ENCODE measurements around the gene RPS6KB1. TPM values are rescaled to one million over a fixed set of nuclear protein-coding genes. Genes with fewer than 3 reads are reported as not detected.

Gene RPS6KB1
- total RNA-seq, 2 experiments from 2014 or later, result 129 to 135 TPM

- peaks cover 71% of the 10 kb centered on the region for H3K36me3 Mint-ChIP-seq (ENCODE audit: low read depth)
Measured at GRCh38 chr17:59877965-59878364, 15.0 kb upstream of the RPS6KB1 start.

GRCh38 chr17:59878624-59879023, 14.3 kb upstream of the RPS6KB1 start:
- no peak overlapping the region for H3K4me3 ChIP-seq (ENCODE audit: low read length)
- Mint-ChIP-seq H3K27me3 (no peaks in the 10 kb centered on the region), H3K27ac (no peak overlapping the region), H3K4me1 (ENCODE audit: low read depth) (no peaks in the 10 kb centered on the region), H3K4me3 (no peak overlapping the region), H3K36me3 (ENCODE audit: low read depth) (peaks cover 70% of the 10 kb centered on the region), H3K9me3 (no peaks in the 10 kb centered on the region)
- DNase-seq, result peak in 1 of 14 experiments; percentile 2
- no peak for ATAC-seq (ENCODE audit: poor library complexity)
- no peak overlapping the region for H3K27ac ChIP-seq (ENCODE audit: low read depth in 1 of 2, low read length in 2 of 2)
- H3K36me3 ChIP-seq (ENCODE audit: insufficient read depth, low read length), result peaks cover 80% of the 10 kb centered on the region
- H3K4me1 ChIP-seq (ENCODE audit: insufficient read depth, low read length), result no peaks in the 10 kb centered on the region
- TF ChIP-seq CTCF (IDR thresholded peaks at IDR 0.05), result no peak
- no peaks in the 10 kb centered on the region for H3K9me3 ChIP-seq (ENCODE audit: control insufficient read depth in 1 of 2, insufficient read depth in 1 of 2, low read length in 2 of 2)
- no peaks in the 10 kb centered on the region for H3K27me3 ChIP-seq (ENCODE audit: control insufficient read depth in 1 of 2, insufficient read depth in 2 of 2, low read length in 2 of 2)
- ChIA-PET POLR2A (interaction anchor here (1.2 kb wide), 1 partner anchor 15 kb away, joined by 4 read pairs; no protein-coding TSS in a partner anchor), CTCF (no interaction called here)
- intact Hi-C loops (cut with DNase I, micrococcal nuclease), result no loop called here

More at GRCh38 chr17:59877965-59878364, 15.0 kb upstream of the RPS6KB1 start:
- H3K4me1 Mint-ChIP-seq (ENCODE audit: low read depth), result no peaks in the 10 kb centered on the region
- H3K4me3 Mint-ChIP-seq, result no peak overlapping the region
- no peaks in the 10 kb centered on the region for H3K9me3 ChIP-seq (ENCODE audit: control insufficient read depth in 1 of 2, insufficient read depth in 1 of 2, low read length in 2 of 2)
- intact Hi-C loops (cut with DNase I, micrococcal nuclease), result no loop called here
- DNase-seq (no peak), ATAC-seq (ENCODE audit: poor library complexity) (no peak)
- ChIA-PET CTCF (no interaction called here), POLR2A (no interaction called here)
- no peak overlapping the region for H3K4me3 ChIP-seq (ENCODE audit: low read length)
- no peak overlapping the region for H3K27ac ChIP-seq (ENCODE audit: low read depth in 1 of 2, low read length in 2 of 2)
- no peaks in the 10 kb centered on the region for H3K4me1 ChIP-seq (ENCODE audit: insufficient read depth, low read length)
- H3K9me3 Mint-ChIP-seq, result no peaks in the 10 kb centered on the region
- H3K27ac Mint-ChIP-seq, result no peak overlapping the region
- no peak for TF ChIP-seq CTCF (IDR thresholded peaks at IDR 0.05)
- no peaks in the 10 kb centered on the region for H3K27me3 ChIP-seq (ENCODE audit: control insufficient read depth in 1 of 2, insufficient read depth in 2 of 2, low read length in 2 of 2)
- H3K27me3 Mint-ChIP-seq, result no peaks in the 10 kb centered on the region
- peaks cover 77% of the 10 kb centered on the region for H3K36me3 ChIP-seq (ENCODE audit: insufficient read depth, low read length)

GRCh38 chr17:59884861-59885260, 8.1 kb upstream of the RPS6KB1 start:
- H3K4me1 ChIP-seq (ENCODE audit: insufficient read depth, low read length), result no peaks in the 10 kb centered on the region
- no peak overlapping the region for H3K27ac Mint-ChIP-seq
- ChIA-PET CTCF (no interaction called here), POLR2A (no interaction called here)
- H3K9me3 Mint-ChIP-seq, result no peaks in the 10 kb centered on the region
- H3K4me3 ChIP-seq (ENCODE audit: low read length), result no peak overlapping the region
- peaks cover 19% of the 10 kb centered on the region for H3K4me1 Mint-ChIP-seq (ENCODE audit: low read depth)
- no peak overlapping the region for H3K4me3 Mint-ChIP-seq
- peaks cover 70% of the 10 kb centered on the region for H3K36me3 ChIP-seq (ENCODE audit: insufficient read depth, low read length)
- no peaks in the 10 kb centered on the region for H3K27me3 ChIP-seq (ENCODE audit: control insufficient read depth in 1 of 2, insufficient read depth in 2 of 2, low read length in 2 of 2)
- H3K9me3 ChIP-seq (ENCODE audit: control insufficient read depth in 1 of 2, insufficient read depth in 1 of 2, low read length in 2 of 2), result no peaks in the 10 kb centered on the region
- peaks cover 69% of the 10 kb centered on the region for H3K36me3 Mint-ChIP-seq (ENCODE audit: low read depth)
- ATAC-seq (ENCODE audit: poor library complexity) (no peak), DNase-seq (peak in 1 of 14 experiments; percentile 2)
- intact Hi-C loops (cut with DNase I, micrococcal nuclease), result no loop called here
- no peak for TF ChIP-seq CTCF (IDR thresholded peaks at IDR 0.05)
- no peaks in the 10 kb centered on the region for H3K27me3 Mint-ChIP-seq
- no peak overlapping the region for H3K27ac ChIP-seq (ENCODE audit: low read depth in 1 of 2, low read length in 2 of 2)
